Measurements from ENCODE around the gene FGF1.

GRCh38 chr5:142568996-142569335 is 116.9 kb downstream of the FGF1 start:
- TF ChIP-seq POLR2AphosphoS5 (IDR thresholded peaks at IDR 0.05): no peak
- no peak for TF ChIP-seq POLR2A (IDR thresholded peaks at IDR 0.05)

Data from stomach (tissue), 4 donors.